PC-3 (cell line): ENCODE data around the gene PLEK2. TPM values are rescaled to one million over a fixed set of nuclear protein-coding genes. Genes with fewer than 3 reads are reported as not detected.

ENCODE experiments used
- ATAC-seq: fragments of 200-7000 bp; cut with Tn5 transposase; 2 replicates; pipeline ENCODE4 v1.9.1; 2020; ENCODE audit warnings: mild to moderate bottlenecking, moderate library complexity
- BruUV-seq: library from RNA; stranded (reverse); fragments of 400-500 nt; replicated peaks from 2 replicates; lab custom pipeline; 2021; lab: Mats Ljungman, UMichigan
- CTCF ChIA-PET: fragments of 300-600 bp; sonication (Branson Sonifier 250); formaldehyde crosslinking; loops from one replicate; lab custom pipeline; 2022; ENCODE audit warnings: antibody characterized with exemption; lab: Charles Lee
- POLR2A ChIA-PET: fragments of 300-600 bp; sonication (Branson Sonifier 250); formaldehyde crosslinking; loops from one replicate; lab custom pipeline; 2022; ENCODE audit warnings: antibody characterized with exemption; ENCODE audit not compliant: unreplicated experiment; lab: Charles Lee
- DNase-seq: peaks from one replicate; pipeline ENCODE4 v3.0.0-alpha.2; 2015
- H2AFZ ChIP-seq: fragments of 300-600 bp; sonication (generic); 2 replicates; pipeline ENCODE4 v1.6.0; 2016; ENCODE audit warnings: antibody characterized with exemption, low read length
- H3F3A ChIP-seq: fragments of 300-600 bp; sonication (generic); one replicate; pipeline ENCODE4 v1.6.0; 2017; ENCODE audit warnings: antibody characterized with exemption, low read length, control low read depth, mild to moderate bottlenecking; ENCODE audit not compliant: unreplicated experiment
- H3K27ac ChIP-seq: fragments of 300-600 bp; sonication (generic); 2 replicates; pipeline ENCODE4 v1.5.1; 2016; ENCODE audit warnings: mild to moderate bottlenecking, low read length
- H3K27me3 ChIP-seq: fragments of 300-600 bp; sonication (generic); 2 replicates; pipeline ENCODE4 v1.6.1; 2016; ENCODE audit warnings: low read length, mixed read lengths
- H3K36me3 ChIP-seq: fragments of 300-600 bp; sonication (generic); 2 replicates; pipeline ENCODE4 v1.6.1; 2016; ENCODE audit warnings: low read depth, mixed run types, low read length, mixed read lengths
- H3K4me1 ChIP-seq: fragments of 300-600 bp; sonication (generic); 2 replicates; pipeline ENCODE4 v1.5.1; 2016; ENCODE audit warnings: low read length; ENCODE audit not compliant: insufficient read depth
- H3K4me2 ChIP-seq: fragments of 300-600 bp; sonication (generic); 2 replicates; pipeline ENCODE4 v1.6.0; 2016; ENCODE audit warnings: low read length
- H3K4me3 ChIP-seq: fragments of 300-600 bp; sonication (generic); 2 replicates; pipeline ENCODE4 v1.5.1; 2016; ENCODE audit warnings: mild to moderate bottlenecking, low read length, mixed read lengths
- H3K79me2 ChIP-seq: fragments of 300-600 bp; sonication (generic); 2 replicates; pipeline ENCODE4 v1.6.1; 2017; ENCODE audit warnings: low read length, mixed read lengths
- H3K9ac ChIP-seq: fragments of 300-600 bp; sonication (generic); 2 replicates; pipeline ENCODE4 v1.6.0; 2016; ENCODE audit warnings: mild to moderate bottlenecking, low read length
- H3K9me2 ChIP-seq: fragments of 300-600 bp; sonication (generic); replicated peaks from 2 replicates; pipeline ENCODE4 v1.6.1; 2016; ENCODE audit warnings: mixed run types, low read length, mixed read lengths
- H3K9me3 ChIP-seq: fragments of 300-600 bp; sonication (generic); 2 replicates; pipeline ENCODE4 v1.6.1; 2016; ENCODE audit warnings: low read length, mixed read lengths
- H4K20me1 ChIP-seq: fragments of 300-600 bp; sonication (generic); 2 replicates; pipeline ENCODE4 v1.6.1; 2016; ENCODE audit warnings: low read length, mixed read lengths
- CTCF ChIP-seq: fragments of 300-600 bp; sonication (generic); conservative IDR thresholded peaks from 2 replicates; pipeline ENCODE4 v1.5.1; 2017; ENCODE audit warnings: antibody characterized with exemption, low read depth, mild to moderate bottlenecking, low read length
- EZH2 ChIP-seq: fragments of 300-600 bp; sonication (generic); IDR thresholded peaks from one replicate; pipeline ENCODE4 v1.6.1; 2017; ENCODE audit warnings: antibody characterized with exemption, mild to moderate bottlenecking, low read length; ENCODE audit not compliant: unreplicated experiment
- EZH2phosphoT487 ChIP-seq: fragments of 300-600 bp; sonication (generic); IDR thresholded peaks from 2 replicates; pipeline ENCODE4 v1.6.1; 2018; ENCODE audit warnings: mild to moderate bottlenecking, antibody characterized with exemption, low read length, borderline replicate concordance
- intact Hi-C: fragments of 100-400 bp; cut with micrococcal nuclease; formaldehyde crosslinking; loops from 2 replicates; pipeline ENCODE4 v1.9.0; 2023
- total RNA-seq: library from RNA; depleted of rRNA; stranded (reverse); fragments of >200 nt; gene quantifications from 2 replicates; pipeline ENCODE4 v1.2.3, GENCODE V29; 2014

Gene PLEK2
- total RNA-seq, 1 experiment from 2014 or later: 48.0 TPM

- H2AFZ ChIP-seq: no peak overlapping the region; the same call in 1 of the 2 replicates
- H3K9me3 ChIP-seq: no peaks in the 10 kb centered on the region
- H3K4me2 ChIP-seq: peak overlapping the region; percentile 63
- no peaks in the 10 kb centered on the region for H3K9me2 ChIP-seq
- ATAC-seq (peak; percentile 62), DNase-seq (peak; percentile 95)
- H3K27me3 ChIP-seq: no peaks in the 10 kb centered on the region
- POLR2A ChIA-PET: no interaction called here
- H4K20me1 ChIP-seq: no peaks in the 10 kb centered on the region
- no peak for TF ChIP-seq CTCF
- TF ChIP-seq EZH2phosphoT487: no peak
- no peak for TF ChIP-seq EZH2
- peaks cover 3% of the 10 kb centered on the region for H3F3A ChIP-seq
- intact Hi-C loops: no loop called here
- CTCF ChIA-PET: interaction anchor here (0.5 to 0.6 kb wide), 2 partner anchors 19 to 545 kb away, joined by 3 to 6 read pairs; no protein-coding TSS in a partner anchor
- peak overlapping the region; percentile 31; the same call in 1 of the 2 replicates for H3K4me3 ChIP-seq
- no peak overlapping the region for H3K9ac ChIP-seq
- H3K36me3 ChIP-seq: no peaks in the 10 kb centered on the region
- H3K79me2 ChIP-seq: peaks cover 24% of the 10 kb centered on the region
- no TSS peak for BruUV-seq
- H3K27ac ChIP-seq: peak overlapping the region; percentile 75
- peaks cover 52% of the 10 kb centered on the region for H3K4me1 ChIP-seq
Observed at GRCh38 chr14:67413806-67414769, 2.1 kb upstream of the PLEK2 start.

- Histone ChIP-seq H3K27me3 (no peaks in the 10 kb centered on the region), H2AFZ (peak overlapping the region; percentile 95), H3K9me2 (no peaks in the 10 kb centered on the region), H3K79me2 (peaks cover 27% of the 10 kb centered on the region), H3K4me2 (peak overlapping the region; percentile 97), H3F3A (peaks cover 3% of the 10 kb centered on the region), H3K27ac (no peak overlapping the region), H3K9me3 (no peaks in the 10 kb centered on the region), H4K20me1 (no peaks in the 10 kb centered on the region), H3K36me3 (no peaks in the 10 kb centered on the region), H3K9ac (peak overlapping the region; percentile 79), H3K4me3 (peak overlapping the region; percentile 85), H3K4me1 (peaks cover 38% of the 10 kb centered on the region)
- peak; percentile 17 for ATAC-seq
- POLR2A ChIA-PET: interaction anchor here (0.6 kb wide), 1 partner anchor 24 kb away, joined by 3 read pairs; no protein-coding TSS in a partner anchor
- peak; percentile 32 for DNase-seq
- BruUV-seq: TSS peak; percentile 56
- CTCF ChIA-PET: no interaction called here
- intact Hi-C loops: no loop called here
- TF ChIP-seq EZH2: no peak
- no peak for TF ChIP-seq CTCF
- no peak for TF ChIP-seq EZH2phosphoT487
Observed at GRCh38 chr14:67411370-67411769, 595 bp downstream of the PLEK2 start.
